Measurements from ENCODE around the gene RBMS2. TPM values are rescaled to one million over a fixed set of nuclear protein-coding genes. Genes with fewer than 3 reads are reported as not detected.

The RBMS2 gene
- total and polyA plus RNA-seq, 9 of the 15 experiments (the other 6 are each of a cell fraction or from before 2014, with no cell fraction given) = 0.08 to 10.5 (median 0.31) TPM

- TF ChIP-seq SMARCB1 (IDR thresholded peaks at IDR 0.05; ENCODE audit: insufficient read length, low read depth) (no peak), CBFB (CRISPR knock-in tag; IDR thresholded peaks at IDR 0.05) (peak; percentile 60; the same call in 1 of the 2 replicates), ZBTB2 (IDR thresholded peaks at IDR 0.05) (peak; percentile 64; the same call in 1 of the 2 replicates), ZNF134 (CRISPR knock-in tag; conservative IDR thresholded peaks at IDR 0.05) (no peak), CLOCK (CRISPR knock-in tag; IDR thresholded peaks at IDR 0.05; ENCODE audit: borderline replicate concordance) (no peak), CBFA2T2 (conservative IDR thresholded peaks at IDR 0.05) (no peak), DACH1 (IDR thresholded peaks at IDR 0.05; ENCODE audit: partially characterized antibody) (no peak), CSDE1 (IDR thresholded peaks at IDR 0.05) (no peak), ZNF639 (CRISPR knock-in tag; conservative IDR thresholded peaks at IDR 0.05 in 1 of 2, IDR thresholded peaks at IDR 0.05 in 1 of 2) (no peak)
- TF ChIP-seq, protein P1, sequence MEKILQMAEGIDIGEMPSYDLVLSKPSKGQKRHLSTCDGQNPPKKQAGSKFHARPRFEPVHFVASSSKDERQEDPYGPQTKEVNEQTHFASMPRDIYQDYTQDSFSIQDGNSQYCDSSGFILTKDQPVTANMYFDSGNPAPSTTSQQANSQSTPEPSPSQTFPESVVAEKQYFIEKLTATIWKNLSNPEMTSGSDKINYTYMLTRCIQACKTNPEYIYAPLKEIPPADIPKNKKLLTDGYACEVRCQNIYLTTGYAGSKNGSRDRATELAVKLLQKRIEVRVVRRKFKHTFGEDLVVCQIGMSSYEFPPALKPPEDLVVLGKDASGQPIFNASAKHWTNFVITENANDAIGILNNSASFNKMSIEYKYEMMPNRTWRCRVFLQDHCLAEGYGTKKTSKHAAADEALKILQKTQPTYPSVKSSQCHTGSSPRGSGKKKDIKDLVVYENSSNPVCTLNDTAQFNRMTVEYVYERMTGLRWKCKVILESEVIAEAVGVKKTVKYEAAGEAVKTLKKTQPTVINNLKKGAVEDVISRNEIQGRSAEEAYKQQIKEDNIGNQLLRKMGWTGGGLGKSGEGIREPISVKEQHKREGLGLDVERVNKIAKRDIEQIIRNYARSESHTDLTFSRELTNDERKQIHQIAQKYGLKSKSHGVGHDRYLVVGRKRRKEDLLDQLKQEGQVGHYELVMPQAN (IDR thresholded peaks at IDR 0.05; ENCODE audit: borderline replicate concordance) = no peak
- TF ChIP-seq, protein P2, sequence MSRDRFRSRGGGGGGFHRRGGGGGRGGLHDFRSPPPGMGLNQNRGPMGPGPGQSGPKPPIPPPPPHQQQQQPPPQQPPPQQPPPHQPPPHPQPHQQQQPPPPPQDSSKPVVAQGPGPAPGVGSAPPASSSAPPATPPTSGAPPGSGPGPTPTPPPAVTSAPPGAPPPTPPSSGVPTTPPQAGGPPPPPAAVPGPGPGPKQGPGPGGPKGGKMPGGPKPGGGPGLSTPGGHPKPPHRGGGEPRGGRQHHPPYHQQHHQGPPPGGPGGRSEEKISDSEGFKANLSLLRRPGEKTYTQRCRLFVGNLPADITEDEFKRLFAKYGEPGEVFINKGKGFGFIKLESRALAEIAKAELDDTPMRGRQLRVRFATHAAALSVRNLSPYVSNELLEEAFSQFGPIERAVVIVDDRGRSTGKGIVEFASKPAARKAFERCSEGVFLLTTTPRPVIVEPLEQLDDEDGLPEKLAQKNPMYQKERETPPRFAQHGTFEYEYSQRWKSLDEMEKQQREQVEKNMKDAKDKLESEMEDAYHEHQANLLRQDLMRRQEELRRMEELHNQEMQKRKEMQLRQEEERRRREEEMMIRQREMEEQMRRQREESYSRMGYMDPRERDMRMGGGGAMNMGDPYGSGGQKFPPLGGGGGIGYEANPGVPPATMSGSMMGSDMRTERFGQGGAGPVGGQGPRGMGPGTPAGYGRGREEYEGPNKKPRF (IDR thresholded peaks at IDR 0.05; ENCODE audit: low read depth, low read length) = no peak
- TF ChIP-seq, protein P3, sequence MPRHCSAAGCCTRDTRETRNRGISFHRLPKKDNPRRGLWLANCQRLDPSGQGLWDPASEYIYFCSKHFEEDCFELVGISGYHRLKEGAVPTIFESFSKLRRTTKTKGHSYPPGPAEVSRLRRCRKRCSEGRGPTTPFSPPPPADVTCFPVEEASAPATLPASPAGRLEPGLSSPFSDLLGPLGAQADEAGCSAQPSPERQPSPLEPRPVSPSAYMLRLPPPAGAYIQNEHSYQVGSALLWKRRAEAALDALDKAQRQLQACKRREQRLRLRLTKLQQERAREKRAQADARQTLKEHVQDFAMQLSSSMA (CRISPR knock-in tag; IDR thresholded peaks at IDR 0.05) = no peak
- TF ChIP-seq, protein P4, sequence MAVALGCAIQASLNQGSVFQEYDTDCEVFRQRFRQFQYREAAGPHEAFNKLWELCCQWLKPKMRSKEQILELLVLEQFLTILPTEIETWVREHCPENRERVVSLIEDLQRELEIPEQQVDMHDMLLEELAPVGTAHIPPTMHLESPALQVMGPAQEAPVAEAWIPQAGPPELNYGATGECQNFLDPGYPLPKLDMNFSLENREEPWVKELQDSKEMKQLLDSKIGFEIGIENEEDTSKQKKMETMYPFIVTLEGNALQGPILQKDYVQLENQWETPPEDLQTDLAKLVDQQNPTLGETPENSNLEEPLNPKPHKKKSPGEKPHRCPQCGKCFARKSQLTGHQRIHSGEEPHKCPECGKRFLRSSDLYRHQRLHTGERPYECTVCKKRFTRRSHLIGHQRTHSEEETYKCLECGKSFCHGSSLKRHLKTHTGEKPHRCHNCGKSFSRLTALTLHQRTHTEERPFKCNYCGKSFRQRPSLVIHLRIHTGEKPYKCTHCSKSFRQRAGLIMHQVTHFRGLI (CRISPR knock-in tag; IDR thresholded peaks at IDR 0.05) = no peak
Observed at GRCh38 chr12:56630180-56630632, 108.6 kb downstream of the RBMS2 start, which contains the start of gene BAZ2A (continued).

All from K562 (cell line).